ENCODE results near the gene SLX9. TPM values are rescaled to one million over a fixed set of nuclear protein-coding genes. Genes with fewer than 3 reads are reported as not detected.

The SLX9 gene
- total and polyA plus RNA-seq, 2 experiments from 2014 or later = 25.6 to 35.8 TPM

GRCh38 chr21:44933199-44933917 is 6.5 kb upstream of the SLX9 start:
- peak overlapping the region; percentile 42; the same call in 1 of the 2 replicates for H3K9ac ChIP-seq

GRCh38 chr21:44933918-44934260 is 5.9 kb upstream of the SLX9 start:
- in situ Hi-C loops (cut with MboI) = loop anchor here (10.0 to 25.0 kb wide), 2 partner anchors 129 to 422 kb away; partner anchors contain the start of gene UBE2G2
- TF ChIP-seq EZH2phosphoT487 (IDR thresholded peaks at IDR 0.05; ENCODE audit: insufficient read depth, low read depth) (no peak), EZH2 (IDR thresholded peaks at IDR 0.05; ENCODE audit: insufficient read depth, poor library complexity, severe bottlenecking) (no peak)
- Histone ChIP-seq H3F3A (ENCODE audit: insufficient read depth) (peaks cover 7% of the 10 kb centered on the region), H4K20me1 (ENCODE audit: insufficient read depth) (no peaks in the 10 kb centered on the region), H3K79me2 (ENCODE audit: insufficient read depth) (0 out of 2 replicates have a peak, but pooled peaks cover under 1% of the 10 kb centered on the region), H3K9me2 (ENCODE audit: insufficient read depth) (no peaks in the 10 kb centered on the region), H3K4me2 (ENCODE audit: unreplicated experiment) (no peak overlapping the region), H3K27ac (no peak overlapping the region), H3K9ac (no peak overlapping the region), H3K4me1 (ENCODE audit: insufficient read depth) (peaks cover 21% of the 10 kb centered on the region), H3K36me3 (ENCODE audit: low read depth) (no peaks in the 10 kb centered on the region), H3K27me3 (replicated peaks; ENCODE audit: insufficient read depth) (no peaks in the 10 kb centered on the region), H3K9me3 (ENCODE audit: low read depth) (no peaks in the 10 kb centered on the region), H2AFZ (no peak overlapping the region), H3K4me3 (no peak overlapping the region)
- DNase-seq = no peak
- WGBS, 2 experiments (ENCODE audit: low coverage in 1 of 2, low lambda C conversion rate in 2 of 2, missing lambda C conversion rate in 2 of 2) = 81 to 84% methylated on average over 6 of the region's 6 CpGs

More at GRCh38 chr21:44933199-44933917, 6.5 kb upstream of the SLX9 start:
- in situ Hi-C loops (cut with MboI) = loop anchor here (10.0 to 25.0 kb wide), 2 partner anchors 129 to 421 kb away; partner anchors contain the start of gene UBE2G2
- Histone ChIP-seq H3K27ac (no peak overlapping the region), H2AFZ (no peak overlapping the region), H4K20me1 (ENCODE audit: insufficient read depth) (no peaks in the 10 kb centered on the region), H3K4me3 (peak overlapping the region; percentile 67), H3K9me3 (ENCODE audit: low read depth) (no peaks in the 10 kb centered on the region), H3K27me3 (replicated peaks; ENCODE audit: insufficient read depth) (no peaks in the 10 kb centered on the region), H3K4me1 (ENCODE audit: insufficient read depth) (peaks cover 23% of the 10 kb centered on the region), H3K9me2 (ENCODE audit: insufficient read depth) (no peaks in the 10 kb centered on the region), H3F3A (ENCODE audit: insufficient read depth) (peaks cover 7% of the 10 kb centered on the region), H3K36me3 (ENCODE audit: low read depth) (no peaks in the 10 kb centered on the region), H3K79me2 (ENCODE audit: insufficient read depth) (no peaks in the 10 kb centered on the region), H3K4me2 (ENCODE audit: unreplicated experiment) (peak overlapping the region; percentile 60)
- DNase-seq = no peak
- TF ChIP-seq EZH2 (IDR thresholded peaks at IDR 0.05; ENCODE audit: insufficient read depth, poor library complexity, severe bottlenecking) (no peak), EZH2phosphoT487 (IDR thresholded peaks at IDR 0.05; ENCODE audit: insufficient read depth, low read depth) (no peak)
- WGBS, 2 experiments (ENCODE audit: low coverage in 1 of 2, low lambda C conversion rate in 2 of 2, missing lambda C conversion rate in 2 of 2) = 85 to 90% methylated on average over 23 to 25 of the region's 25 CpGs

GRCh38 chr21:44934276-44934675 is 5.6 kb upstream of the SLX9 start:
- TF ChIP-seq EZH2phosphoT487 (IDR thresholded peaks at IDR 0.05; ENCODE audit: insufficient read depth, low read depth) = no peak
- TF ChIP-seq EZH2 (IDR thresholded peaks at IDR 0.05; ENCODE audit: insufficient read depth, poor library complexity, severe bottlenecking) = no peak
- no peak for DNase-seq
- H3K4me1 ChIP-seq (ENCODE audit: insufficient read depth) = peaks cover 21% of the 10 kb centered on the region
- no peaks in the 10 kb centered on the region for H3K27me3 ChIP-seq (replicated peaks; ENCODE audit: insufficient read depth)
- no peaks in the 10 kb centered on the region for H3K36me3 ChIP-seq (ENCODE audit: low read depth)
- H2AFZ ChIP-seq = no peak overlapping the region
- H3K4me3 ChIP-seq = no peak overlapping the region
- in situ Hi-C loops (cut with MboI) = loop anchor here (10.0 to 25.0 kb wide), 2 partner anchors 129 to 422 kb away; partner anchors contain the start of gene UBE2G2
- 0 out of 2 replicates have a peak, but pooled peaks cover 4% of the 10 kb centered on the region for H3K79me2 ChIP-seq (ENCODE audit: insufficient read depth)
- no peak overlapping the region for H3K27ac ChIP-seq
- 90 to 100% methylated on average over 6 of the region's 6 CpGs for WGBS, 2 experiments (ENCODE audit: low coverage in 1 of 2, low lambda C conversion rate in 2 of 2, missing lambda C conversion rate in 2 of 2)
- H3K4me2 ChIP-seq (ENCODE audit: unreplicated experiment) = no peak overlapping the region
- no peaks in the 10 kb centered on the region for H4K20me1 ChIP-seq (ENCODE audit: insufficient read depth)
- no peaks in the 10 kb centered on the region for H3K9me3 ChIP-seq (ENCODE audit: low read depth)
- H3K9ac ChIP-seq = no peak overlapping the region
- peaks cover 3% of the 10 kb centered on the region for H3F3A ChIP-seq (ENCODE audit: insufficient read depth)
- H3K9me2 ChIP-seq (ENCODE audit: insufficient read depth) = no peaks in the 10 kb centered on the region

- 90 to 94% methylated on average over 9 of the region's 9 CpGs for WGBS, 2 experiments (ENCODE audit: low coverage in 1 of 2, low lambda C conversion rate in 2 of 2, missing lambda C conversion rate in 2 of 2)
- Histone ChIP-seq H3K79me2 (ENCODE audit: insufficient read depth) (0 out of 2 replicates have a peak, but pooled peaks cover 8% of the 10 kb centered on the region), H3K9me2 (ENCODE audit: insufficient read depth) (no peaks in the 10 kb centered on the region), H3K4me3 (no peak overlapping the region), H3F3A (ENCODE audit: insufficient read depth) (no peaks in the 10 kb centered on the region), H3K27ac (no peak overlapping the region), H4K20me1 (ENCODE audit: insufficient read depth) (no peaks in the 10 kb centered on the region), H3K9me3 (ENCODE audit: low read depth) (no peaks in the 10 kb centered on the region), H3K4me2 (ENCODE audit: unreplicated experiment) (no peak overlapping the region), H3K36me3 (ENCODE audit: low read depth) (no peaks in the 10 kb centered on the region), H3K9ac (no peak overlapping the region), H3K4me1 (ENCODE audit: insufficient read depth) (peaks cover 19% of the 10 kb centered on the region), H3K27me3 (replicated peaks; ENCODE audit: insufficient read depth) (no peaks in the 10 kb centered on the region), H2AFZ (no peak overlapping the region)
- no peak for TF ChIP-seq EZH2phosphoT487 (IDR thresholded peaks at IDR 0.05; ENCODE audit: insufficient read depth, low read depth)
- TF ChIP-seq EZH2 (IDR thresholded peaks at IDR 0.05; ENCODE audit: insufficient read depth, poor library complexity, severe bottlenecking) = no peak
- in situ Hi-C loops (cut with MboI) = loop anchor here (10.0 to 25.0 kb wide), 2 partner anchors 130 to 423 kb away; partner anchors contain the start of gene UBE2G2
- DNase-seq = no peak
These were observed 4.9 kb upstream of the SLX9 start for GRCh38 chr21:44934797-44935532.

Measured in GM23248 (cell line).